Esophagus muscularis mucosa (tissue), 4 donors: Measurements from ENCODE around the gene KRTAP12-3.

Source experiments
- CTCF ChIP-seq, 3 experiments: fragments of 200-600 bp in 2 of 3; fragments of 450-650 bp in 1 of 3; sonication (generic) in 2 of 3; IDR thresholded peaks; one replicate each; pipeline ENCODE4 v1.5.1; 2017 to 2019; ENCODE audit warnings: antibody characterized with exemption in 3 of 3, mild to moderate bottlenecking in 2 of 3, moderate library complexity in 1 of 3
- EP300 ChIP-seq: sonication (generic); formaldehyde crosslinking; IDR thresholded peaks from one replicate; pipeline ENCODE4 v1.6.1; 2017; ENCODE audit warnings: antibody characterized with exemption
- POLR2A ChIP-seq: fragments of 450-650 bp; IDR thresholded peaks from one replicate; pipeline ENCODE4 v1.6.1; 2017; ENCODE audit warnings: antibody characterized with exemption, moderate library complexity, mild to moderate bottlenecking, low read depth

DNA sequence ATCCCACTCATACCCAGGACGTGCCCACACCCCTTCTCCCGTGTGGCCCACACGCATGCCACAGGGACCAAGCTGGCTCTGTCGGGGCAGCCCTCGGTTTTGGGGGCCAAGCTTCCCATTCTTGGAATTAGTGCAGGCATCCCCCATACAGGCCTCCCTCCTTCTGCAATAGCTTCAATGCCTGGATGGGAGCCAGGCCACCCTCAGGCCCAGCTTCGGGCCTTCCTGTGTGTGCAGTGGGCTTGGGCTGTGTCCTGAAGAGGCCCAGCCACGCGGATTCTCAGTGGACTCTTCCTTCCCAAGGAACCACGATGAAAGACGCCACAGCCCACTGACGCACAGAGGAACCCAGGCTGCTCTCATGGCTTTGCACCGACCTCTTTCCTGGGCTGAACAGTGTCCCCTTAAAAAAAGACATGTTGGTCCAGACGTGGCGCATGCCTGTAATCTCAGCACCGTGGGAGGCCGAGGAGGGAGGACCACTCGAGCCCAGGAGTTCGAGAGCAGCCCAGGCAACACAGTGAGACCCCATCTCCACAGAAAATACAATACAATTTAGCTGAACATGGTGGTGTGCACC lies 8.1 kb upstream of the KRTAP12-3 start:
- TF ChIP-seq EP300 (no peak), POLR2A (no peak), CTCF (IDR thresholded peaks at IDR 0.05) (no peak)
